SK-N-MC (cell line): ENCODE measurements around the gene LGALS13.

Source experiments
- DNase-seq: peaks from one replicate; pipeline ENCODE4 v3.0.0-alpha.2; 2011; ENCODE audit warnings: low read depth, low spot score
- H3K27ac ChIP-seq: fragments of 200-600 bp; sonication (generic); 2 replicates; pipeline ENCODE4 v1.5.1; 2016; ENCODE audit warnings: mixed run types
- H3K36me3 ChIP-seq: fragments of 200-600 bp; sonication (generic); 2 replicates; pipeline ENCODE4 v1.6.1; 2017; ENCODE audit warnings: antibody characterized with exemption, low read length, mixed read lengths; ENCODE audit not compliant: insufficient read depth
- H3K4me3 ChIP-seq: fragments of 200-600 bp; sonication (generic); 2 replicates; pipeline ENCODE4 v1.5.1; 2016
- H3K9ac ChIP-seq: fragments of 200-600 bp; sonication (generic); 2 replicates; pipeline ENCODE4 v1.8.0; 2017; ENCODE audit warnings: mixed run types, mixed read lengths; ENCODE audit not compliant: insufficient read length
- H3K9me3 ChIP-seq: fragments of 200-600 bp; sonication (generic); 2 replicates; pipeline ENCODE4 v1.6.1; 2017; ENCODE audit warnings: low read depth, mild to moderate bottlenecking, antibody characterized with exemption, low read length, moderate library complexity, mixed read lengths
- EZH2 ChIP-seq: fragments of 200-600 bp; sonication (generic); IDR thresholded peaks from one replicate; pipeline ENCODE4 v1.6.1; 2017; ENCODE audit warnings: antibody characterized with exemption
- FOXP2 ChIP-seq: optimal IDR thresholded peaks from 2 replicates; pipeline ENCODE3; 2011; ENCODE audit warnings: mild to moderate bottlenecking, moderate library complexity; ENCODE audit not compliant: insufficient read depth; ENCODE audit errors: extremely low read length, control extremely low read depth
- POLR2AphosphoS5 ChIP-seq: IDR thresholded peaks from 2 replicates; pipeline ENCODE4 v1.6.1; 2012; ENCODE audit warnings: mild to moderate bottlenecking, low read depth, low read length, borderline replicate concordance

LGALS13 gene

DNA sequence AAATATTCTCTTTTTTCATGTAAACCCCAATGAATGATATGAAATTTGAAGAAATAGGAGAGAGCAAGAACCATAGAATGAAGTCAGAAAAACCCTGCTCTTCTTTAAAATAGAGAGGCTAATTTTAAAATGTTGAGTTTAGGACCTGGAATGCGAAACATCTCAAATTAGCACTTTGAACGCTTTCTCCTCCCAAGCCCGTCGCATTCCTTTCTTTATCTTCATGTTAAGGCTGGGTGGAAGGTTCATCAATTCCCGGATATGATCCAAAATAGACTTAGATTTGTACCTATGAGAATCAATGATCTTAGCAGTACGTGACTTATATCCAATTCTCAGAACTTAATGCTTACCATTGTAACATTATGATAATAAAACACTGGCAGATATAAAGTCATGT, 29.3 kb downstream of the LGALS13 start:
- H3K4me3 ChIP-seq: no peak overlapping the region
- no peak for DNase-seq
- no peaks in the 10 kb centered on the region for H3K36me3 ChIP-seq
- no peaks in the 10 kb centered on the region for H3K9me3 ChIP-seq
- TF ChIP-seq POLR2AphosphoS5 (no peak), EZH2 (no peak), FOXP2 (no peak)
- H3K27ac ChIP-seq: no peak overlapping the region
- no peak overlapping the region for H3K9ac ChIP-seq

DNA sequence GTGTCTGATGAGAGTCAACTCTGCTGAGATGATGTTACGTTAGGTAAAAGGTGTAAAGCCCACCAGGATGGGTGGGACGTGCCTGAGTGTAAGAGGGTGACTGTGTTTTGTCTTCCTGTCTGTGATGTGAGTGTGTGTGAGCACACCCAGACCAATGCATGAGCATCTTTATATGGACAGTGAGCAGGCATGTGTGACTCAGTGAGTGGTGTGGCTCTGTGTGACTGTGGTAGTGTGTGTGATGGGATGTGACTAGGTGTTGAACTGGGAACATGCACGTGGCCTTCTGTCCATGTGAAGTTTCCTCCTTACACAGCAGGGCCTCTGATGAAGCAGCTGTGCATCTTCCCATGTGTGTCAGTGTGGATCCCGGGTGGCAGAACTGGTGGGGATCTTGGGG, 35.6 kb downstream of the LGALS13 start:
- DNase-seq: no peak
- no peak overlapping the region for H3K9ac ChIP-seq
- H3K36me3 ChIP-seq: no peaks in the 10 kb centered on the region
- no peak overlapping the region for H3K27ac ChIP-seq
- TF ChIP-seq POLR2AphosphoS5 (no peak), FOXP2 (no peak), EZH2 (no peak)
- no peaks in the 10 kb centered on the region for H3K9me3 ChIP-seq
- no peak overlapping the region for H3K4me3 ChIP-seq

DNA sequence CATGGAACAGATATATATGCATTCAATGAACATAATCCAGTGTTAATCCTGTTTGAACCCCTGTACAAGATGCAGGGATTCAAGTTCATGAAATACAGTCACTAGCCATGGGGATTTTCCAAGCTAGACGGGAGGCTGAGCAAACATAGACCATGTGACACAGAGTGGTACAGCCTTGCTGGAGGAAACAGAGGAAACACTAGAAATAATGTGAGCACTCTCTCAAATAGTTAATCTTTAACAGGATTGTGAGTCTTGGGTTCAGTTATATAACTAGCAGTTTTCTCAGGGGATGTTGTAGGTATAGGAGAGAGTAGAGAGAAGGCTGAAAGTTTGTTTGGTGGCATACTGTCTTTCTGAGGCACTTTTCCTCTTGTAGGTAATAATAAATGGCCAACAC, 39.4 kb downstream of the LGALS13 start:
- DNase-seq: no peak
- no peaks in the 10 kb centered on the region for H3K36me3 ChIP-seq

DNA sequence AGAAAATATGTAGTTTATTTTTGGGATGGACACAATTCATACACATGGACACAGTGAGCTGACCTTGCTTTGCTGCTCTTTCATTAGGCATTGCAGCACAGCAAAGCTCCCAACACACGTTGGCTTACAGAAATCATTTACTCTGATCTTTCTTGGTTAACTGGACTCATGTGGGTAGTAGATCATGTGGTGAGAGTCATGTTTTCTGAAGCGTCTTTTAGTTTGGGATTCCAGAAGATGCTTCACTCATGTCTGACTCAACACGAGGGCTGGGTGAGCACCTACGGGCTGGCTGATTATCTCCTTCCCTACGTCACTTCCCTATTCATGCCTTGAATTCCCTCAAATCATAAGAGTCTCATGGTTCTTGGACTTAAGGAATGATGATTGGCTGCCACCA, 41.3 kb downstream of the LGALS13 start:
- no peaks in the 10 kb centered on the region for H3K9me3 ChIP-seq
- no peak overlapping the region for H3K9ac ChIP-seq
- H3K4me3 ChIP-seq: no peak overlapping the region
- no peak overlapping the region for H3K27ac ChIP-seq
- DNase-seq: no peak
- TF ChIP-seq FOXP2 (no peak), EZH2 (no peak)
- no peaks in the 10 kb centered on the region for H3K36me3 ChIP-seq

More for the DNA sequence above, 39.4 kb downstream of the LGALS13 start:
- no peak overlapping the region for H3K27ac ChIP-seq
- no peak for TF ChIP-seq POLR2AphosphoS5
- no peak for TF ChIP-seq FOXP2
- no peak for TF ChIP-seq EZH2
- no peak overlapping the region for H3K9ac ChIP-seq
- no peak overlapping the region for H3K4me3 ChIP-seq
- H3K9me3 ChIP-seq: no peaks in the 10 kb centered on the region

DNA sequence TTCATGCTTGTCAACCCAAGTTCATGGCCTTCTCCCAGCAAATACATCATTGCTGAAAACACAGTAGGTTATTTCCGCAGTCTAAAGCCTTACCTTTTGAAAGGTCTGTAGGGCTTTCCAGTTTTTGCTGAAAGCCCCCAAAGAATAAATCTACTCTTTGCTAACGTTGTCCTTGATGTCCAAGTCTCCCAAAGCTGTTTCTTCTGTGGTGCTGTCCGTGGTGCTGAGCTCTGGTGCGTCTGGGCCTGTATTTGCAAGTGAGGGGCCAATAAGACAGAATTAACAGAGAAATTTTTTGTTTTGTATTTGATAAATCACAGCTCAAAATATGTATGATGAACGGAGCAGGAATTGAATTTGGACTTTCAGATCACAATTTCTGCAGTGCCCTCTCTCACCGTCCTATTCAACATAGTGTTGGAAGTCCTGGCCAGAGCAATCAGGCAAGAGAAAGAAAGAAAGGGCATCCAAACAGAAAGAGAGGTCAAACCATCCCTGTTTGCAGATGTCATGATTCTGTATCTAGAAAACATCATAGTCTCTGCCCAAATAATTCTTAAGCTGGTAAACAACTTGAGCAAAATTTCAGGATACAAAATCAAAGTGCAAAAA, 43.6 kb downstream of the LGALS13 start:
- no peaks in the 10 kb centered on the region for H3K9me3 ChIP-seq
- TF ChIP-seq POLR2AphosphoS5 (no peak), FOXP2 (no peak), EZH2 (no peak)
- no peaks in the 10 kb centered on the region for H3K36me3 ChIP-seq
- H3K9ac ChIP-seq: no peak overlapping the region
- no peak for DNase-seq
- no peak overlapping the region for H3K4me3 ChIP-seq
- no peak overlapping the region for H3K27ac ChIP-seq

DNA sequence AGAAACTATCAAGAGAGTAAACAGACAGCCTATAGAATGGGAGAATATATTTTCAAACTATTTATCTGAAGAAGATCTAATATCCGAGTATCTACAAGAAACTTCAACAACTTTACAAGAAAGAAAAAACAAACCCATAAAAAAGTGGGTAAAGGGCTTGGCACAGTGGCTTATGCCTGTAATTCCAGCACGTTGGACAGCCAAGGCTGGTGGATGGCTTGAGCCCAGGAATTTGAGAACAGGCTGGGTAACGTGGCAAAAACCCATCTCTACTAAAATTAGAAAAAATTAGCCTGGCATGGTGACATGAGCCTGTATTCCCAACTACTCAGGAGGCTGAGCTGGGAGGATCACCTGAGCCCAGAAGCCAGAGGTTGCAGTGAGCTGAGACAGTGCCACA, 45.6 kb downstream of the LGALS13 start:
- Histone ChIP-seq H3K9ac (no peak overlapping the region), H3K9me3 (no peaks in the 10 kb centered on the region), H3K4me3 (no peak overlapping the region), H3K27ac (no peak overlapping the region), H3K36me3 (no peaks in the 10 kb centered on the region)
- DNase-seq: no peak
- TF ChIP-seq EZH2: no peak
- no peak for TF ChIP-seq FOXP2
- no peak for TF ChIP-seq POLR2AphosphoS5

DNA sequence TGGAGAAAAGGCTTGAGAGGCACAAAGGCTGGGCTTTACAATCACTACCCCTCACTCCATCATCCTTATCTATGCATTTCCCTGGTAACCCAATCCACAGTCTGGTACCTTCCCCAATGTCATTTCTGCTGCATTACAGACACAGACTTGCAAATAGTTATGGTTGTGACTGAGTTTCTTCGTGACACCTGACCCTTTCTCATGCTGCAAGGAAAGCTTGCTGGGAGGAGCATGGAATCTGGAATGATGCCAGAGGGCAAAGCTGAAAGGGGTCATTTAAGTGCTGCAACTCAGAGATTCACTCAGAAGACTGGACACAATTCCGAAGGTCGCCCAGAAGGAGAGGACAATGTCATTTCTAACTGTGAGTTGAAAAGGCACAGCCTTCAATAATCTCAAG, 53.3 kb downstream of the LGALS13 start, which contains the start of gene LGALS16:
Gene LGALS16 (plus strand): TSS at position 301 of the 400 bp plus-strand sequence. CDS start 49 bp downstream, at position 350.
- Histone ChIP-seq H3K4me3 (no peak within 1 kb of the TSS), H3K9ac (no peak within 1 kb of the TSS), H3K36me3 (no peaks in the 10 kb centered on the region), H3K9me3 (no peaks in the 10 kb centered on the region), H3K27ac (no peak within 1 kb of the TSS)
- no peak for DNase-seq
- TF ChIP-seq EZH2 (no peak), FOXP2 (no peak), POLR2AphosphoS5 (no peak)
